HepG2 (cell line): ENCODE results near the gene USF1. TPM values are rescaled to one million over a fixed set of nuclear protein-coding genes. Genes with fewer than 3 reads are reported as not detected.
A peak's percentile ranks its signal among the peaks of the same experiment; 100 is the strongest.

Experiments used
- ARNTL ChIP-seq: sonication (generic); formaldehyde crosslinking; IDR thresholded peaks from 2 replicates; pipeline ENCODE4 v1.4.0; 2020; ENCODE audit warnings: mild to moderate bottlenecking, missing genetic modification reagents
- CHCHD3 ChIP-seq: sonication (generic); formaldehyde crosslinking; IDR thresholded peaks from 2 replicates; pipeline ENCODE4 v1.8.0; 2022; ENCODE audit warnings: mild to moderate bottlenecking, missing genetic modification reagents, moderate library complexity
- EED ChIP-seq: sonication (generic); formaldehyde crosslinking; IDR thresholded peaks from 2 replicates; pipeline ENCODE4 v1.5.0; 2020; ENCODE audit warnings: mild to moderate bottlenecking, missing genetic modification reagents
- FOSL1 ChIP-seq: sonication (generic); formaldehyde crosslinking; IDR thresholded peaks from 2 replicates; pipeline ENCODE4 v1.9.0; 2021; ENCODE audit warnings: missing genetic modification reagents, borderline replicate concordance
- FOXP1 ChIP-seq, 2 experiments: fragments of 450-650 bp in 1 of 2; IDR thresholded peaks; 2 replicates each; pipeline ENCODE4 v1.6.1; 2017 to 2018; ENCODE audit warnings: antibody characterized with exemption in 1 of 2
- GMEB2 ChIP-seq: IDR thresholded peaks from 2 replicates; pipeline ENCODE4 v1.6.1; 2016; ENCODE audit warnings: missing biosample characterization, missing genetic modification reagents, low read depth
- JUN ChIP-seq: sonication (generic); formaldehyde crosslinking; IDR thresholded peaks from 2 replicates; pipeline ENCODE4 v1.4.0; 2020; ENCODE audit warnings: mild to moderate bottlenecking, missing genetic modification reagents
- MAFF ChIP-seq: IDR thresholded peaks from 2 replicates; pipeline ENCODE4 v1.6.1; 2011; ENCODE audit warnings: low read depth, low read length, improper control_type of control experiment
- MTERF4 ChIP-seq: sonication (generic); formaldehyde crosslinking; IDR thresholded peaks from 2 replicates; pipeline ENCODE4 v1.8.0; 2023; ENCODE audit warnings: mild to moderate bottlenecking, missing genetic modification reagents
- NR0B2 ChIP-seq: sonication (generic); formaldehyde crosslinking; IDR thresholded peaks from 2 replicates; pipeline ENCODE4 v1.4.0; 2020; ENCODE audit warnings: mild to moderate bottlenecking, missing genetic modification reagents
- PBX2 ChIP-seq: IDR thresholded peaks from 2 replicates; pipeline ENCODE4 v1.6.1; 2016; ENCODE audit warnings: control low read depth
- RARG ChIP-seq: sonication (generic); formaldehyde crosslinking; IDR thresholded peaks from 2 replicates; pipeline ENCODE4 v1.4.0; 2020; ENCODE audit warnings: low read depth, mild to moderate bottlenecking, missing genetic modification reagents
- SOX13 ChIP-seq, 3 experiments: fragments of 450-650 bp in 1 of 3; sonication (generic) in 1 of 3; formaldehyde crosslinking in 1 of 3; IDR thresholded peaks in 2 of 3; conservative IDR thresholded peaks in 1 of 3; 2 replicates each; pipeline versions ENCODE4 v1.5.0 to v1.6.1; 2016 to 2020; ENCODE audit warnings: antibody characterized with exemption in 1 of 3, mild to moderate bottlenecking in 1 of 3, missing compliant biosample characterization in 1 of 3, missing genetic modification reagents in 1 of 3, moderate library complexity in 1 of 3
- TFDP2 ChIP-seq: sonication (generic); formaldehyde crosslinking; IDR thresholded peaks from 2 replicates; pipeline ENCODE4 v1.4.0; 2020; ENCODE audit warnings: missing genetic modification reagents
- TRIM22 ChIP-seq: fragments of 450-650 bp; IDR thresholded peaks from 2 replicates; pipeline ENCODE4 v1.6.1; 2017
- ZKSCAN5 ChIP-seq: sonication (generic); formaldehyde crosslinking; IDR thresholded peaks from 2 replicates; pipeline ENCODE4 v1.5.1; 2020; ENCODE audit warnings: mild to moderate bottlenecking, missing genetic modification reagents
- ZNF18 ChIP-seq: sonication (generic); formaldehyde crosslinking; IDR thresholded peaks from 2 replicates; pipeline ENCODE4 v1.8.0; 2022; ENCODE audit warnings: mild to moderate bottlenecking, missing genetic modification reagents; ENCODE audit not compliant: insufficient replicate concordance
- ZNF335 ChIP-seq: sonication (generic); formaldehyde crosslinking; IDR thresholded peaks from 2 replicates; pipeline ENCODE4 v1.4.0; 2020; ENCODE audit warnings: missing genetic modification reagents
- ZNF839 ChIP-seq: sonication (generic); formaldehyde crosslinking; IDR thresholded peaks from 2 replicates; pipeline ENCODE4 v1.4.0; 2020; ENCODE audit warnings: missing genetic modification reagents, mild to moderate bottlenecking, borderline replicate concordance
- polyA plus RNA-seq, 8 experiments: library from polyadenylated mRNA; depleted of rRNA in 3 of 8; stranded (reverse) in 7 of 8; unstranded in 1 of 8; fragments of >200 nt; fragmentation: Illumina TruSeq in 4 of 8; extraction: Trizol in 4 of 8; gene quantifications; 2 replicates each; pipeline versions ENCODE4 v1.2.1 to v1.2.3, GENCODE V29; 2011 to 2016; ENCODE audit warnings: low read depth in 4 of 8, missing spikeins in 1 of 8, mixed read lengths in 1 of 8; ENCODE audit not compliant: insufficient read depth in 1 of 8
- total RNA-seq, 5 experiments: library from RNA; depleted of rRNA; stranded (reverse); fragments of >200 nt; fragmentation: Illumina TruSeq; extraction: Trizol; gene quantifications; 2 replicates each; pipeline ENCODE4 v1.2.3, GENCODE V29; 2016; ENCODE audit warnings: low read depth in 1 of 5

Gene USF1
- total and polyA plus RNA-seq, 2 of the 13 experiments (the other 11 are each of a cell fraction or from before 2014, with no cell fraction given): 26.9 to 39.4 TPM

- TF ChIP-seq TFDP2 (CRISPR knock-in tag): peak; percentile 76
- no peak for TF ChIP-seq EED
- TF ChIP-seq MTERF4 (CRISPR knock-in tag): peak; percentile 77
- peak; percentile 79; the same call in 1 of the 2 replicates for TF ChIP-seq RARG (CRISPR knock-in tag)
- no peak for TF ChIP-seq ZNF839 (CRISPR knock-in tag)
- TF ChIP-seq CHCHD3 (CRISPR knock-in tag): no peak
- peak; percentile 84; the same call in 1 of the 2 replicates for TF ChIP-seq FOSL1 (CRISPR knock-in tag)
- no peak for TF ChIP-seq TRIM22
- TF ChIP-seq FOXP1 (IDR thresholded peaks at IDR 0.05): no peak
- TF ChIP-seq FOXP1 (CRISPR knock-in tag; IDR thresholded peaks at IDR 0.05): peak; percentile 68
- TF ChIP-seq GMEB2: no peak
- TF ChIP-seq ARNTL (CRISPR knock-in tag): peak; percentile 69
- peak; percentile 51; the same call in 1 of the 2 replicates for TF ChIP-seq ZNF335 (CRISPR knock-in tag)
- TF ChIP-seq JUN (CRISPR knock-in tag): peak; percentile 91
- TF ChIP-seq PBX2: no peak
- TF ChIP-seq NR0B2: peak; percentile 78
- TF ChIP-seq ZNF18 (CRISPR knock-in tag): peak; percentile 99
- no peak for TF ChIP-seq ZKSCAN5 (CRISPR knock-in tag)
- TF ChIP-seq SOX13 (IDR thresholded peaks at IDR 0.05): no peak
- TF ChIP-seq SOX13 (CRISPR knock-in tag; conservative IDR thresholded peaks at IDR 0.05 in 1 of 2, IDR thresholded peaks at IDR 0.05 in 1 of 2): peak in 1 of 2 experiments; percentile 92; a peak in 2 of 4 replicates
- no peak for TF ChIP-seq MAFF
These were observed 32.1 kb downstream of the USF1 start (continued) for GRCh38 chr1:161013488-161014230.
